ENCODE measurements around the gene IQSEC1. TPM values are rescaled to one million over a fixed set of nuclear protein-coding genes. Genes with fewer than 3 reads are reported as not detected.

Gene IQSEC1
- total RNA-seq, 1 donor from 2014 or later: 37.2 TPM

DNA sequence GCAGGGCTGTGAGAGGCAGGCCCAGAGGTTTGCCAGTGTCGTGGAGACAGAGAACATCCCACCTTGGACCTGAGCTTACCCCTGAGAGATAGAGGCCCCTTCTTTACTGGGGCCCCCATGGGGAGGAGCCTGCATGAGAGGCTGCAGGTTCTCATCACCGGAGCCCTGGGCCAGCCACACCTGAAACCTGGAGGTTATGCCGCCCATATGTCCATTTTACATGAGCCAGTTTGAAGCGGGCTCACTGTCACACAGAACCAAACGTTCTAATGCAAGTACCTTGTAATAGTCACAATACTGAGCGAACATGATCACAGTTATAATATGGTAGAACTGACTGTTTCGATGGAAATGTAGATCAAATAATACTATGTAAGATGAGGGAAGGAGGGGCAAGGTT is 6.3 kb upstream of the IQSEC1 start:
- TF ChIP-seq, protein P1, sequence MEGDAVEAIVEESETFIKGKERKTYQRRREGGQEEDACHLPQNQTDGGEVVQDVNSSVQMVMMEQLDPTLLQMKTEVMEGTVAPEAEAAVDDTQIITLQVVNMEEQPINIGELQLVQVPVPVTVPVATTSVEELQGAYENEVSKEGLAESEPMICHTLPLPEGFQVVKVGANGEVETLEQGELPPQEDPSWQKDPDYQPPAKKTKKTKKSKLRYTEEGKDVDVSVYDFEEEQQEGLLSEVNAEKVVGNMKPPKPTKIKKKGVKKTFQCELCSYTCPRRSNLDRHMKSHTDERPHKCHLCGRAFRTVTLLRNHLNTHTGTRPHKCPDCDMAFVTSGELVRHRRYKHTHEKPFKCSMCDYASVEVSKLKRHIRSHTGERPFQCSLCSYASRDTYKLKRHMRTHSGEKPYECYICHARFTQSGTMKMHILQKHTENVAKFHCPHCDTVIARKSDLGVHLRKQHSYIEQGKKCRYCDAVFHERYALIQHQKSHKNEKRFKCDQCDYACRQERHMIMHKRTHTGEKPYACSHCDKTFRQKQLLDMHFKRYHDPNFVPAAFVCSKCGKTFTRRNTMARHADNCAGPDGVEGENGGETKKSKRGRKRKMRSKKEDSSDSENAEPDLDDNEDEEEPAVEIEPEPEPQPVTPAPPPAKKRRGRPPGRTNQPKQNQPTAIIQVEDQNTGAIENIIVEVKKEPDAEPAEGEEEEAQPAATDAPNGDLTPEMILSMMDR (IDR thresholded peaks at IDR 0.05): no peak
- H3K9me3 Mint-ChIP-seq (ENCODE audit: low read depth): no peaks in the 10 kb centered on the region
- H3K27me3 Mint-ChIP-seq (ENCODE audit: low read depth): peaks cover 27% of the 10 kb centered on the region
- peaks cover 39% of the 10 kb centered on the region for H3K4me1 Mint-ChIP-seq (ENCODE audit: low read depth)
- DNase-seq (ENCODE audit: low spot score): no peak
- no peaks in the 10 kb centered on the region for H3K36me3 Mint-ChIP-seq (ENCODE audit: low read depth)
- no peak overlapping the region for H3K27ac Mint-ChIP-seq (ENCODE audit: unreplicated experiment)
- H3K4me3 Mint-ChIP-seq (ENCODE audit: unreplicated experiment): no peak overlapping the region

DNA sequence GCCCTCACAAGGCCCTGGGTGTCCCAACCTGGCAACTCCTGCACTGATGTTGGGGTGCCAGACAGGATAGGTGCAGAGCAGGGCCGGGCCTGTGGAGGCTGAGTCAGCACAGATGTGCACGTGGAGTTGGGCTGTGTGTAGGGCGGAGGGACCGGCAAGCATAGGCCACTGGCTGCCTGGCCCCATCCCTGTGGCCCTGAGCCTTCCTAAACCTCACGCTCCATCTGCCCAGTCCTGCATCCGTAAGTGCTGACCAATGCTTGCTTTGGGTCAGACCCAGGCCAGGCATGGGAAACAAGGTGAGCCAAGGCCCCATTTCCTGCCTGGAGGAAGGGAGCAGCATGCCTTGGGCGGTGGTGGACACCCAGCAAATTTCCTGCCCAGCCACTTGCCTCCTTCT is 5.8 kb upstream of the IQSEC1 start:
- Mint-ChIP-seq H3K36me3 (ENCODE audit: low read depth) (no peaks in the 10 kb centered on the region), H3K4me3 (ENCODE audit: unreplicated experiment) (no peak overlapping the region), H3K9me3 (ENCODE audit: low read depth) (no peaks in the 10 kb centered on the region), H3K27me3 (ENCODE audit: low read depth) (peaks cover 27% of the 10 kb centered on the region), H3K27ac (ENCODE audit: unreplicated experiment) (no peak overlapping the region), H3K4me1 (ENCODE audit: low read depth) (peaks cover 39% of the 10 kb centered on the region)
- TF ChIP-seq, protein P1 (IDR thresholded peaks at IDR 0.05): no peak
- DNase-seq (ENCODE audit: low spot score): no peak

DNA sequence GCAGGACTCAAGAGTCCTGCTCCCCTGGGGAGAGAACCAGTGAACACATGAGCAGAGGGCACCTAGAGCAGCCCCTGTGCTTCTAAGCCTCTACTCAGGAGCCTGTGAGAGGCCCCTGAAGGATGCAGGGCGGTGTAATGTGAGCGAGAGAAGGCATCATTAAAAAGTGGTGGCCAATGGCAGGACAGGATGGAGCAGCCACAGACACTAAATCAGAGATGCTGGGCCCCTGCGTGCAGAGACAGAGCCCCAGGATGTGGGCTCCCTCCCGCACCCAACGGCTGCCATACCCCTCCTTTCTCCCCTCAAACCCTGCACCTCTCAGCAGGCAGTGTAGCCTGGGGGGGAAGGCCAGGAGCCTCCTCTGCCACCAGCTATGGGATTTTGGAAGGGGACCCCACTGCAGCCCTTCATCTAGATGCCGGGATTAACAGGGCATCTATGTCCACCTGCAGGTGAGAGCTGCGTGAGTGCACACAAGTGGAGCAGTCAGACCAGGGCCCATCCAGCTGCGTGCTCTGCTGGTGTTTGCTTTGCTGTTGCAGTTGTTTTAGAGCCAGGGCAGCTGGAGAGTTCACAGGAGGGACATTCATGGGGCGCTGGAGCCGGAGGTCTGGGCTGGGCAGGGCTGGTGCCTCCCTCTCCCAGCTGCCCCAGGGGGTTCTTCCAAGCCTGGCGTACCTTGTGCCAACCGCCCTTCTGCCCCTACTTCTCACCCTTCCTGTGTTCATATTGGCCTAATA is 5.1 kb upstream of the IQSEC1 start:
- TF ChIP-seq, protein P1 (IDR thresholded peaks at IDR 0.05): no peak
- H3K4me3 Mint-ChIP-seq (ENCODE audit: unreplicated experiment): no peak overlapping the region
- DNase-seq (ENCODE audit: low spot score): no peak
- H3K27me3 Mint-ChIP-seq (ENCODE audit: low read depth): peaks cover 33% of the 10 kb centered on the region
- H3K4me1 Mint-ChIP-seq (ENCODE audit: low read depth): peaks cover 39% of the 10 kb centered on the region
- no peaks in the 10 kb centered on the region for H3K36me3 Mint-ChIP-seq (ENCODE audit: low read depth)
- no peaks in the 10 kb centered on the region for H3K9me3 Mint-ChIP-seq (ENCODE audit: low read depth)
- H3K27ac Mint-ChIP-seq (ENCODE audit: unreplicated experiment): no peak overlapping the region

DNA sequence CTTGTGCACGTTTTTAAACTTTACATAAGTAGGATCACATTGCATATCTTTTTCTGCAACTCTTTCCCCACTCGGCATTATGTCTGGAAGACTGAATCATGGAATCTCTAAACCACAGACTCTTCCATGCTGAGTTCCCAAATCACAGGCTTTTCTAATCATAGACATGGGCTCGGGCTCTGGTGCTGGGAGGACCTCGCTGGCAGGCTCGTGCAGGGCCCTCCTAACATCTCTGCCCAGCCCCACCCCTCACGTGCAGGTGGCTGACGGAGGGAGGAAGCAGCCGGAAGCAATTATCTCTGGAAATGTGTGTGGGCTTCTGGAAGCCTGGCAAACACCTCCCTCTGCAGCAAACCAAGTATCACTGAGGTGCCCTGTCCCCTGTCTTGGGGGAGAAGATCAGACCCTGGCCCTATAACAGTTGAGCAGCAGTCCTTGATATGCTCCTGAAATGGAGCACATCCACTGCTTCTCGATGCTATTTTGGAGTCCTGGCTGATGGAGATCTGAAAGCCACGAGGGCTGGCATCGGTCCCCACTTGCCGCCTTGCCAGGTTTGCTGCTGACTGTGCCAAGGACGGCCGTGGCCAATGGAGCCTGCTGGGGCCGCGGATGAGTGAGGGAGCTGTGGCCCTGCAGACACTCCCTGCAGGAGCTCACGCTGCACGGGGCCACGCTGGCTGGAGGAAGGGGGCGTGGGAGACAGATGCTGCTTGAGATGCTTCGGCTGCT is 4.4 kb upstream of the IQSEC1 start:
- Mint-ChIP-seq H3K27ac (ENCODE audit: unreplicated experiment) (no peak overlapping the region), H3K27me3 (ENCODE audit: low read depth) (peaks cover 36% of the 10 kb centered on the region), H3K4me3 (ENCODE audit: unreplicated experiment) (no peak overlapping the region), H3K4me1 (ENCODE audit: low read depth) (peaks cover 42% of the 10 kb centered on the region), H3K9me3 (ENCODE audit: low read depth) (no peaks in the 10 kb centered on the region), H3K36me3 (ENCODE audit: low read depth) (no peaks in the 10 kb centered on the region)
- TF ChIP-seq, protein P1 (IDR thresholded peaks at IDR 0.05): no peak
- no peak for DNase-seq (ENCODE audit: low spot score)

DNA sequence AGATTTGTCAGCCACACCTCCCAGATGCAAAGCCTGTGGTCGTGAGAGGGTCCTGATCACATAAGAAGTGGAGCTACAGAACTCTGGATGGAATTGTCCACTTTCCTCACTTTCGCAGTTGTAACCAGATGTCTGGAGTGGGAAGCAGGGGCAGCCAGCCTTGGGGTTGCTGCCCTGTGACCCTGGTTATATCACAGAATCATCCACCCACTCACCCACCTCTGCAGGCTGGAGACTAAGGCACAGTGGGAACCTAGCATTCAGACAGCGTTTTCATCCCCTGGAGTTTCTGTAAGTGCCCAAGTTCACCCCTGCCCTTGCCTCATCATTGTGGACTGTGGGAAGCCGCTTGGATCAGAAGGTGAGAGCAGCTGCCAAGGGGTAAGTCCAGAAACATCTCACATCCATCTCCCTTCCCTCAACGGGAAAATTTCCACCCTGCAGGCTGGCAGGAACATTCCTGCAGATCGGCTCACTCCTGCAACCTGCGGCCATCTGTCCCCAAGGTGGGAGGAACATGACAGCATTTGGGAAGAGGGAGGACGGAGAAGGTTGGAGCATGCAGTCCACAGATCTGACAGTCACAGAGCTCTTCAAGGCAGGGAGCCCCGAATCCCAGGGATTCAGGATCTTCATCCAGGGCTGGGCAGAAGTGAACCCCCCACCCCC is 2.9 kb upstream of the IQSEC1 start:
- H3K27me3 Mint-ChIP-seq (ENCODE audit: low read depth): peaks cover 36% of the 10 kb centered on the region
- no peak overlapping the region for H3K4me3 Mint-ChIP-seq (ENCODE audit: unreplicated experiment)
- H3K36me3 Mint-ChIP-seq (ENCODE audit: low read depth): no peaks in the 10 kb centered on the region
- H3K27ac Mint-ChIP-seq (ENCODE audit: unreplicated experiment): no peak overlapping the region
- no peak for DNase-seq (ENCODE audit: low spot score)
- no peaks in the 10 kb centered on the region for H3K9me3 Mint-ChIP-seq (ENCODE audit: low read depth)
- TF ChIP-seq, protein P1 (IDR thresholded peaks at IDR 0.05): no peak
- H3K4me1 Mint-ChIP-seq (ENCODE audit: low read depth): peaks cover 40% of the 10 kb centered on the region
